ENCODE measurements around the gene CARD9.

The CARD9 gene

DNA sequence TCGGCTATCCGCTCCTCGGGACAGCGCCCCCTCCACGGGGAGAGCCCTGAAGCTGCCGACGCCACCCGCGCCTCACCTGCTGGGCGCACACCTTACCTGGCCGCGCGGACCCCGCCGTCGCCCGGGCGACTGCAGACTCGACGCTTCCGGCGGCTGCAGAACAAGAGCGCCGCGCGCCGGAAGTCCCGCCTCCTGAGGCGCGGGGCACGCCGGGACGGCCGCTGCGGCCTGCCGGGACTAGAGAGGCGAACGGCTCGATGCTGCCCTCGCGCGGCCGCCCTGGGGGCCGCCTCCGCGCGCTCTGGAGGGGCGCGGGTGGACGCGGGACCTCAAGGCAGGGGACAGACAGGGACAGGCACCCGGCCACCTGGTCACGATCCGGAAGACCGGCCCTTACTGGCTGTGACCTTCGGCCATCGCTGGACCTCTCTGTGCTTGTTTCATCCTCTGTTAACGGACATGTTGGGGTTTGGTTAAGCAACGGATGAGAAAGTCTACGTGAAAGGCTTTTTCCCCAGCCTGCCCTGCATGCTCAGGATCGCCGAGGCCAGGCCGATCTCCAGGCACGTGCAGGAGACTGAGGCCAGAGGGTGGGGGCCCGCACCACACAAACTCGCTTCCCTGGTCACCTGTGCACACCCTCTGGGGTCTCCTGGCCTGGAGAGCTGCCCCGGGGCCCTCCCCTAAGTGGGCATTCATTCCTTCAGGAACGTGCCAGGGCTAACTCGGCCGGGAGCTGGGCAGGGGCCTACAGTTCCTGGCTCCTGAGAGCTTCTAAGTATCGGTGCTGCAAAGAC is 26.8 kb upstream of the CARD9 start, which contains the start of gene SNAPC4:
SNAPC4 (minus strand) TSS at position 133 of the 797 bp plus-strand sequence. CDS start 1,742 bp downstream, outside the sequence.
- DNase-seq, result peak; percentile 95

DNA sequence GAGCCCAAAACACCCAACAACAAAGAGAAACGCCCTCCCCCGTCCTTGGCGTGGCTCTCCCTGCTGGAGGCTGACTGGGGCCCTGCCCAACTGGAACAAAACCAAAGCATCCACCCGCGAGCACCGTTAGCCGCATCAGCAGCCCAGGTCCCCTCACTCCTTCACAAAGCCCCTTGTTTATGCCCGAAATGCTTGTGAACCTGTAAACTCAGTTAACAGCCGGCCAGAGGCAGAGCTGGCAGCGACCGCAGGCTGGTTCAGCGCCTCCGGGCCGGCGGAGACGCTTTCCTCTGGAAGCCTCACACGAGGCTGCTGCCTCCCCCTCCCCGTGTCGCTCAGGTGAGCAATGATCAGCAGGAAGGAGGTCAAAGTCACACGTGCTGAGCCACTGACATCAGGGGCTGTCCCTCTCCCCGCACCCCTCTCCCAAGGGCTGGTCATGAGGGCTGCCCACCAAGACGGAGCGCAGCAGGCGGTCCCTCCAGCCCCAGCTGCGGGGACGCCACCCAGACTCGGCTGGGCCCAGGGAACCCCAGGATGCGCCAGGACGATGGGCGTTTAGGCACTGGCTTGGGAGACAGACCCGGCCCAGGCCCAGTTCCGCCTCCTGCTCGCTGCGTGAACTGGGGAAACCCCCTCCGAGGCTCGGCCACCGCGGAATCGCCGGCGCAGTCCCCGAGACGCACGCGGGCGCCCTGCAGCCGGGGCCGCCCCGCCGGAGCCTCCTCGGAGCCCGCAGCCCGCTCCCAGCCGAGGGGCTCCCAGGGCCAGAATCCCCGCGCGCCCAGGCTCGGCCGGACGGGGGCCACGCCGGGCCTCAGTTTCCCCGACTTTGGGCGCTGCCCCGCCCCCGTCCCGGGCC is 25.9 kb upstream of the CARD9 start:
- peak; percentile 52 for DNase-seq

DNA sequence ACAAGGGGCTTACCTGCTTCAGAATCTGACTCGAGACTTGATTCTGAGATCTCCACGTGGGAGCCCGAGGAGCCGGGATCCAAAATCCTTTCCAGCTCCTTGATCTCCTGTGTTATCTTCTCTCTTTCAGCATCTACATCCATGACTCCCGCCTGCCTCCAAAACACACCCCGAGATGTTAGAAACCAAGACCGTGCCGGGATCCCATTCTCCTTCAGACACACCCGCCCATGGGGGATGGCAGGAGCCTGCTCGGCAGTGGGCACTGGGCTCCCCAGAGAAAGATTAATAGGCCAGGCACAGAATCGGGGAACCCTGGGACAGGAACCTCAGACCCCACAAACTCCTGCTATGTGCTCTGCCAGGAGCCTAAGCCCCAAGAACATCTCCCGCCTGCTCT is 24.8 kb upstream of the CARD9 start:
- no peak for DNase-seq

DNA sequence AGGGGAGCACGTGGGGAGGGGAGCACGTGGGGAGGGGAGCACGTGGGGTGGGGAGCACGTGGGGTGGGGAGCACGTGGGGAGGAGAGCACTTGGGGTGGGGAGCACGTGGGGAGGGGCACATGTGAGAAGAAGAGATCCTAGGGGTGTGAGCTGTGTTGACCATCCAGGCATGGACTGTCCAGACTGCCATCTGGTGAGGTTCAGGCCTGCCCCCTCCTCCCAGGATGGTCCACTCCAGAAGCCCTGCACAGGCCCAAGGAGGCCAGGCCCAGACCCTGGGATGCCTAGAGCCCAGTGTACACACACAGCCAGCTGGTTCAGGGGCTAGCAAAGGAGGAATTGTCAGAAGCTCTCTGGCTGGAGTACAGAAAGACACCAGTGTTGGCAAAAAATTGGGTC is 24.2 kb upstream of the CARD9 start:
- no peak for DNase-seq

DNA sequence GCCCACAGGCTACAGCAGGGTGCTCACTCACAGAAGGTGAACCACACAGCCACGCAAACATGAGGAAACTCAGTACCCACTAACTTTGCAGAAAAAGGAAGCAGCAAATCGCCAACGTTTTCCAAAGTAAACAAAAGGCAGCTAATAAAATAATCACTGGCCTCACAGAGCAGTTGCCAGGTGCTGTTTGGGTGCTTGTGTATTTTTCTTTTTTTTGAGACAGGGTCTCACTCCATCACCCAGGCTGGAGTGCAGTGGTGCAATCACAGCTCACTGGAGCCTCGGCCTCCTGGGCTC is 22.7 kb upstream of the CARD9 start:
- DNase-seq, result no peak

DNA sequence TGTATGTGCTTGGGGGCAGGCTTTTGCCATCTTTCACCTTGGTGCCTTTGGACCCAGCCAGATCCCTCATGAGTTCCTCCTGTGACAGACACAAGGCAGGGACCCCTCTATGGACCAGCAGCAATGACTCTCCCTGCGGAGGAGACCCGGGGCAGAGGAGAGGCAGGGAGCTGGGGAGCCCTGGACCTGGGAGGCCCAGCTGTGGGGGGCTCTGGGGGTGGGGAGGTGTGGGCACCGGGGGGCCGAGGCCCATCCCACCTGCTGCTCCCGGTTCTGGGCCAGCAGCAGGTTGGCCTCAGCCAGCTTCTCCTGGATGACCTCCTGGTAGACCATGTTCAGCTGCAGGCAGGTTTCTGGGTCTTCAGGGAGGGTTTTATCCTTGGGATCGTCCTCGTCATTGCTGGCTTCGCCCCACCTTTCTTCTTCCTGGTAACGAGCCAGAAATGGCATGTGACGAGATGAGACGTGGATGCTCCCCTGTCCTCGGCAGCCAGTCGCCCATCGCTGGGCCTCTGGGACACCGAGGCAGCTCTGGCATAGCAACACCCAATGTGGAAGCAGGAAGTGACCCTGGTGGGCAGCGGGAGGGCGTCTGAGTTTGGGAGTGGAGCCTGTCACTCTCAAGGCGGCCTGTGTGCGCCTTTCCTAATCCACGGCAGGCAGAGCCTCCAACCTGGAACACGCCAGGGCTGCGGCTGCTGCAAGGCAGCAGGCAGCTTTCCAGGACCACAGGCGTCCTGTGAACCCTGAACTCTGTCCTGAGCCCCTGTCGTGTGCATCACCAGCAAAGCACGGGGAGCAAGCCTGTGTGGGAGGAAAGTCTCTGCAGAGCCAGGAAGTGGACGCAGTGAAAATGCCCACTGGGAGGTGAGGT is 22.1 kb upstream of the CARD9 start:
- DNase-seq, result no peak

DNA sequence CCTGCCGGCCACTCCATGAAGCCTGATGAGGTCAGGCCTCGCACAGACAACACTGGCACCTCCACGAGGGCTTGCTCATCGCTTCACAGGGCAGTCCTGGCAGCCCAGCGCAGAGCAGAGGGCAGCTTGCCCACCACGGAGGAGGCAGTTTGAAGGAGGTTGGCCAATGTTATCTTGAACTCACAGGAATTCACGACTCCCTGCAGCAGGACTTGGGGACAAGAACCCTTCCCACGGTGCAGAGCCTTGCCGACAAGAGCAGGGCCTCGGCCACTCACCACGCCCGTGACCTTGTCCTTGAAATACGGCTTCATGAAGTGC is 21.5 kb upstream of the CARD9 start:
- DNase-seq, result no peak

DNA sequence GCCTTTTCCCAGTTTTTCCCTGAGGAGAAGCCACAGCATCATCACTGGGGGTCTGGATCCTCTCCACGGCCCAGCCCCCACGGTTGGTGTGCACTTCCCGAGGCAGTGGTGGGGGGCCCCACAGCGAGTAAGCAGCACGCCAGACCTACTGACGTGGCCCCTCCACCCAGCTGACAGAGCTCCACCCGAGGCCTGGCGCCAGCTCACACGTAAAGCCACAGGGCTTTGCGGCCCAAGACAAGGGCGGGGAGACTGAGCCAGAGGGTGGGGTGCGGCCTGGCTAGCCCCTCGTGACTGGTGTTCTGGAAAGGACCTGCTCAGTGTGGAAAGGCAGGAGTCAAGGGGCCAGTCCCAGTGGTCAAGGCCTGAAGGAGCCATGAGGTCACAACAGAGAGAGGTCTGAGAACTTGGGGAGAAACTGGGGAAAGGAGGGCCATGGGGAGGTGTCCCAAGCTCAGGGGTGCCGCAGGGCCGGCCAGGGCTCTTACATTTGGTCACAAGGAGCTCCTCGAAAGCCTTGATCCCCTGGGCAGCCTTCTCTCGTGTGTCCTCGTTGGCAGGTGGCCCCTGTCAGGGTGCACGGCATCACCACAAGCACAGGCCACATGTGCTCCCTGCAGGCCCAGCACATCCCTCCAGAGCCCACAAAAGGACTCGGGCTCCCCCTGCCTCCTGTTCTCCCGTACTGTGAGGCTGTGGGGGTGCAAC is 21.0 kb upstream of the CARD9 start:
- DNase-seq, result no peak

DNA sequence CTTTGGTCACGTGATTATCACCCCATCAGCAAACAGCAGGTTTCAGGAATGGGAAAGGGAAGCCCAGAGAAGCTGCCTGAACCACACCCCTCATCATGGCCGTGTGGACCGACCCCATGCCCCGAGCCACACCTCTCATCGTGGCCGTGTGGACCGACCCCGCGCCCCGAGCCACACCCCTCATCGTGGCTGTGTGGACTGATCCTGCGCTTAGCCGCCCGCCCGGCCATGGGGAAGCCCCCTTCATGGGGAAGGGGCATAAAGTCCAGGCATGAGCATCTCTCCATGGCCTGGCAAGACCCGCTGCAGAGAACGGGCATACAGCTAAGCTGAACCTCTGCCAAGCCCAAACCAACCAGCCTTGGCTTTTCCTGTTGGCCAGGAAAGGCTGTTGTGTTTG is 20.1 kb upstream of the CARD9 start:
- DNase-seq, result no peak

DNA sequence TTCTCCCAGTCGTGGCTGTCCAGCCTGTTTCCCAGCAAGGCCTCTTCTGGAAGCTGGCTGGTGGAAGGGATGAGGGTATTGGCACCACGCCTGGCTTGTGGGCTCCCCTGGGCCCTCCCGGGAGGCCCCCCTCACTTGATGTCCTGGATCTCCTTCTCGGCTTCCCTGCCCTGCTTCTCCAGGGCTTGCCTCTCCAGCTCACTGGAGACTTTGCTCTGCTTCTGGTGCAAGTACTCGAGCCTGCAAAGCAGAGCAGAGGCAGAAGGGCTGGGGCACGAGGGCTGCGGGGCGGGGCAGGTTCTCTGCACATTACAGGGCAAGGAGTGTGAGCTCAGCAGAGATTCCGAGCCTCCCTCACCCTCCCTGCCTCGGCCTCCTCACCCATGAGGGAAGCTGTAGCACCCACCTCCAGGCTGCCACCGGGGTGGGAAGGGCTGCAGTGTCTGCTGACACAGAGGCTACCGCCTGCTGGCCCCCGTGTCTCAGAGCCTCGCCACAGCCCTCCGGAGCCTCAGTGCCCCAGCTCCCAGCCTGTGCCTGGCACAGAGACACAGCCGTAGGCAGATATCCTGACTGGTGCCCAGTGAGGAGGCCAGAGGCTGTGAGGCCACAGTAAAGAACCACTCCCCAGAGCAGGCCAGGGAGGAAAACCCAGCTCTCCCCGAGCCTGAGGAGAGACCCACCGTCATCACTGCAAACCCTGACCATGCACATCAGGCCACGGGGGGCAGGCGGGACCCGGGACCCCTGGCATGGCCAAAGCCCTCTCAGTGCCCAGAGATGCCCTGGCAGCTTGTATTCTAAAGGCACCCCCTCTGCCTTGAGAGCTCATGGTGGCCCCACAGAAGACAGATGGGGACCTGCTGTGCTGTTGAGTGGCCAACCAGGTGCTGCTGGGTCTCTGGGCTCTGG is 19.3 kb upstream of the CARD9 start:
- DNase-seq, result no peak

DNA sequence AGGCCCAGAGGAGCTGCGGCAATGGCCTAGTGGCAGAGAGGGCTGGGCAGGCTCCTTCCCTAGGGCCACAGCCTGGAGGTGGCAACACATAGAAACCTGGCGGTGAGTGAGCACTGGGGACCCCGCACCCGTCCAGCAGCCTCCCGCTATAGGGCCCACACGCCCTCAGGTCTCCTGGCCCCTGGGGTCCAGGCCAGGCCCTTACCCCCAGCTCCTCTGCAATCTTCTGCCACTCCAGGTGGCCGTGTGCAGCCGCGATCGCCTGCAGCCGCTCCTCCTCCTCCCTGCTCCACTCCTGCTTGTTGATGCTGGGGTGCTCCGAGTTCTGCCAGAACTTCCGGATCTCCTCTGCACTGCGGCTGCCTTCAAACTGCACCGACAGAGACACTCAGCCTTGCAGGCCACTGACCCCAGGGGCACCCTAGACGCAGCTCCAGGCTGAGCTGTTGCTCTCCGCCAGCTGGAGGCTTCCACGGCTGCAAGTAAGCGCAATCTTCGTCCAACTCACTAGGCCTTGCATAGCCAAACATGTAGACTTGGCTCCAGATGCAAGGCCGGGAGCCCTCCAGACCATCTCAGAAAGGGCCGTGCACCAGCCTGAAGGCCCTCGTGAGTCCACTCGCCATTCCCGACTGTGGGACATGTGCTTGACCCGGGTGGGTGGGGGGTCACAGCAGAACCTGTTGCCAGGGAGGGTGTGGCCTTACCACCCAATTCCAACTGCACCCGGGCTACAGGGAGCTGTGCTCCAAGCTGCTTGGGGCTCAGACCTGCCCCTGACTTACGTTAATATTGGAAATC is 18.5 kb upstream of the CARD9 start:
- DNase-seq, result no peak

DNA sequence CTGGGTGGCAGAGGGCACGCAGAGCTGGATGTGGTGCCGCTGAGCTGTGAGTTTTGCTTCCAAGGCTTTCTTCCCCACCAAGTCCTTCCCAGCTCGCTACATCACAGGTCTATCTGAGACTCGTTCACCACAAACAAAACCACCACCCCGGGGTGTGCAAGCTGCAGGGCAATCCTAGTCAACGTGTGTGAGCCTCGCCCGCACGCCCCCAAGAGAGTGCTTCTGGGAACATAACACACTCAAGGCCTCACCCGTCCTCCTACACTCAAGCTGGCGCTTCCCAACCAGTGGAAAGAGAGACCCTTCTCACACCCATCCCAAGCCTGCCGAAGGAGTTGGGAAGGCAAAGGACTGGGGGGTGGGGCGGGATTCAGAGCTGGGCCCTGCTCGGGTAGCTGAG is 15.9 kb upstream of the CARD9 start:
- DNase-seq, result no peak

DNA sequence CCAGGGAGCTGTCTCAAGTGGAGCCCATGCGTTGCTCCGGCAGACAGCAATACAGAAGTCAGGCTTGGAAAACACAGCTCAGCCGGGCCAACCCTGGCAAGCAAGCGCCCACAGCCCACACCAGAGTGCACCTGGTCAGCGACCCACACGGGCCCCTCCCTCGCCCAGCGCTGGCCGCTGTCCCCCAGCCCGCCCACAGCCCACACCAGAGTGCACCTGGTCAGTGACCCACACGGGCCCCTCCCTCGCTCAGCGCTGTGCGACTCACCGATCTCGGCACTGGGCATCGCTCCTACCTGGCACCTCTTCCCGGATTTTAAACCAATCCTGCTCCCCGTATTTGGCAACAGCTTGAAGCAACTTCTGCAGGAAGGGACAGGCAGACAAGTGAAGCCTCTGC is 13.7 kb upstream of the CARD9 start:
- no peak for DNase-seq

DNA sequence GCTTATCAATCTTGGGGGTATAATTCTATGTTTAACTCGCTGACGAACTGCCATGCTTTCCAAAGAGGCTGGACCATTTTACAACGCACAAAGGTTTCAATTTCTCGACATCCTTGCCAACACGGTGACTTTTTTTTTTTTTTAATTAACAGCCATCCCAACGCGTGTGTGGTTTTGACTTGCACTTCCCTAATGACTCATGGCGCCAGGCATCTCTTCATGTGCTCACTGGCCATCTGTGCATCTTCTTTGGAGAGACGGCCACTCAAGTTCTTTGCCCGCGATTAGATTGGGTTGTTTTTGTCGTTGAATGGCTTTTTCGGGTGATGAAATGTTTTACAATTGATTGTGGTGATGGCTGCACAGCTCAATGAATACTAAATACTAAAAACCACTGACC is 12.5 kb upstream of the CARD9 start:
- peak; percentile 43 for DNase-seq

DNA sequence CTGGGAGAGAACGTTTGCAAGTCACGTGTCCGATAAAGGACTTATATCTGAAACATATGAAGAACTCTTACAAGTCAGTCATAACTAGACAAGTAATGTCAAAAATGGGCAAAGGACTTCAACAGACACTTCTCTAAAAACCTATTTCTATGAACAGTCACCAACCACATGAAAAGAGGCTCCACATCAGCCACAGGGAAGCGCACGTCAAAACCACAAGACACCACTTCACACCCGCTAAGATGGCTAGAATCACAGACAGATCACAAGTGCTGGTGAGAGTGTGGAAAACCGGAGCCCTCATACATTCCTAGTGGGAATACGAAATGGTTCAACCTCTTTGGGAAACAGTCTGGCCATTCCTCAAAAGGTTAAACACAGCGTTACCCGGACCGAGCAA is 11.5 kb upstream of the CARD9 start:
- no peak for DNase-seq

DNA sequence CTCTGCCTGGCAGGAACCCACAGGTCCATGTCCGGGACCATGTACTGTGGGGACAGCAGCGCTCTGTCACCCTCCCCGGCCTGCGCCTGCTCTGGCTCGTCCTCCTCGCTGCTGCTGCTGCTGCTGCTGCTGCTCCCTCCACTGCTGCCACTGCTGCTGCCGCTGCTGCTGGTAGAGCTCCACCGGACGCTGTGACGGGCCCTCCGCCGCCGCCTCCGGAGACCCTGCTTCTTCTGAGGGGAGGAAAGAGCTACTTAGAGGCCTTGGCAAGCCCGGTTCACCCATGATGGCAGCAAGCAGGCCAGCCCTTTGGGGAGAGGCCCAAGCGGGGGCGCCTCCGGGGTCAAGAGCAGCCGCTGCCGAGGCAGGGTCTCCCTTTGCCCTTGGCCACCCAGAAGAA is 10.0 kb upstream of the CARD9 start:
- DNase-seq, result no peak

DNA sequence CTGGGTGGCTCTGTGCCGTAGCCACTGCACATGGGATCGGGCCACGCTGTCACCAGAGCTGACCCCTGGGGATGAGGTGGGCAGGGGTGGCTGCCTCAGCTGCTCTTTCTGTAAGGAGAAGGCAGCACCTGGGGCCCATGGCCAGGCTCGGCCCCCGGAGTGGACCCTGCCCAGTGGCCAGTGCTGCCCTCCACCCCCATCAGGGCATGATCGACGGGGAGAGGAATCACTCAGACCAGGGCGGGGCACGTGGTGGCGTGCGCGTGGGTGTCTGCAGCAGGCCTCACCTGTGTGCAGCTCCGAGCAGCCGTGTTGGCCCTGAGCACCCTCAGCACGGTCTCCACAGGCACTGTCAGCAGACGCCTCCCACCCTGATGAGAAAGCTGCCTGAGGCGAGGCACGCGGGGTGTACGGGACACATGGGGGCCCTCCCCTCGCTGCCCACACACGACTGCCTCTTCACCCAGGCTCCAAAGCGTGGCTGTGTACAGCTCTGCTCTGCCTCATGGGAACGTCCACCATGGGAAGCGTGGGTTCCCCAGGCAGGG is 8.6 kb upstream of the CARD9 start:
- no peak for DNase-seq

DNA sequence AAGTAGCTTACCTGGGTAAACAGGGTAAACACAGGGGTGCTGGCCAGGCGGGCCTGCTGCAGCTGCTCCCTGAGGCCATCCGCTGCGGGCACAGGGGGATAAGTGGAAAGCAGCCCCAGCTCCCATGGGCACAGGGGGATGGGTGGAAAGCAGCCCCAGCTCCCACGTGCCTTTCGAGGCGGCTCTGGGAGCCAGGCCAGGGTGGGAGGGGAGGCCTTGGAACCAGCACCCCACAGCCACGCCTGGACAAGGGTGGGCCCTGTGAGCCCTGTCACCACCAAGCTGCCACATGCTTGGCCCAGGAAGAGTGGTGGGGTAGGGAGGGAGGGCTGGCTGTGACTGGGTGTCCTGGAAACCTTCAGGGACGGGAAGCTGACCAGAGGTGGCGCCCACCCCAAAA is 7.8 kb upstream of the CARD9 start:
- no peak for DNase-seq

DNA sequence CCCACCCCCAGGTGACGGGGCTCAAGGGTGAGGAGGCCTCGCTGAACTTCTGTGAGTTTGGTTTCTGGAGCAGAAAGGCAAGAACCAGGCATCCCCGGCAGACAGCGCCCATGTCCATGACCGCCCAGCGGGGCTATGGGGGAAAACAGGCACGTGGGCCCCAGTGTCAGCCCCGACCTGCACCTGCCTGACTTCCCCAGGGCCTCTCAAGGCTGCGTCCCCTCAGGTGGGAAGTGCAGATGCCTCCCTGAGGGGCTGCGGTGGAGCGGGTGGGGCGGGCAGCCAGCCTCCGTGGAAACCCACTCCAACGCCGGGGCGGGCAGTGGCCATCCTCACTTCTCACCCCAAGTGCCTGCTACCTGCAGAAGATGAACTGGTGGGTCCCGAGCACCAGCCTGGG is 6.9 kb upstream of the CARD9 start:
- no peak for DNase-seq

DNA sequence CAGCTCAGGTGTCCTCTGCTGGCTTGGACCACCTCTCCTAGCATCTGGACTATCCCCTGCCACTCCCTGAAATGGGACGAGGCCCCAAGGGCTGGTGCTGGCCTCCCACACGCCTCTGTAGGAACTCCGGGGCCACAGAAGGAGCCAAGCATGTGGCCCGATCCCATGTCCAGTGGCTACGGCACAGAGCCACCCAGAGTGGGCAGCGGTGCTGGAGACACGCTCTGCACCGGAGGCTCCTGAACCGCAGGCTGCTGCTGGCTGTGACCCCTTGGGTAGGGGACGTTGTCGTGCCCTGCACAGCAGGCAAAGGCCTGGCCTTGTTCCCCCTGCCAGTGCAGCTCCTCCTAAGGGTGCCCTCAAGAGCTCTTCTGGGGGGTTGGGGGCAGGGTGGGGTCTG is 6.4 kb upstream of the CARD9 start:
- no peak for DNase-seq

DNA sequence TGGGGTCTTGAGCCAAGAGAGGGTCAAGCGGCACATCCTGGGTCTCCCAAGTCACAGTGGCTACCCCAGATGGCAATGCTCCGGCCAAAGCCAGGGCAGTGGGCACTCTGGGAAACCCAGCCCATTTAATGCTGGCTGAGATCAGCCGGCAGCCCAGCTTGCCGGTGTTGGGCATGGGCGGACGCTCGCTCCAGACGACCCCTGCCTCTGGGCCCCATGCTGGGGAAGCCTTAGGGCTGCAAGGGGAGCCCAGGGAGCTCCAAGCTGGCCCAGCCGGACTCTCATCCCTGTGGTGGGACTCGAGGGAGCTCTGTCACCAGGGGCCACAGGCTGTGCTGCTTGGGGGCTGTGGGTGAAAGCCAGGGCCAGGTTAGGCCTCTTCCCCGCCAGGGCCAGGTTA is 5.9 kb upstream of the CARD9 start:
- no peak for DNase-seq
